RKO (cell line): Measurements from ENCODE around the gene DZIP1L.
"Not testable (repeated sequence)": the region's sequence is repeated elsewhere in the genome, so short reads cannot be mapped to it uniquely, and the experiment has no call there.

Experiments
- DNase-seq: peaks from one replicate; pipeline ENCODE4 v3.0.0-alpha.2; 2016; ENCODE audit warnings: low spot score

The DZIP1L gene

GRCh38 chr3:138114988-138115971, at the start of gene DZIP1L:
Gene DZIP1L, minus strand, starts transcription at chr3:138115608. Its CDS starts 11,637 bp downstream, at chr3:138103971.
- DNase-seq = peak; percentile 82

- DNase-seq = no peak
Observed at GRCh38 chr3:138165061-138165460, 49.7 kb upstream of the DZIP1L start.

GRCh38 chr3:138157743-138158142, 42.3 kb upstream of the DZIP1L start:
- DNase-seq = no peak

DNA sequence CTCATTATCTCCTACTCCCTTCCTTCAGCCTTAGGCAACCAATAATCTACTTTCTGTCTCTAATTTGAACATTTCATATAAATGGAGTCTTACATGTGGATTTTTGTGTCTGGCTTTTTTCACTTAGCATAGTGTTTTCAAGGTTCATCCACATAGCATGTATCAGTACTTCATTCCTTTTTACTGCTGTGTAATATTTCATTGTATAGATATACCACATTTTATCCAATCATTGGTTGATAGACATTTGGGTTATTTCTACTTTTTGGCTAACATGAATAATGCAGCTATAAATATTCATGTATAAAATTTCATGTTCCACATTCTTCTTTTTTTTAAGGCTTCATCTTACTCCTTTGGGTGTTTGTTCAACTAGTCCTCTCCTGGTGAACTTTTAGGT, 39.1 kb upstream of the DZIP1L start:
- no peak for DNase-seq

GRCh38 chr3:138148503-138148902, 33.1 kb upstream of the DZIP1L start:
- DNase-seq = peak; percentile 22

DNA sequence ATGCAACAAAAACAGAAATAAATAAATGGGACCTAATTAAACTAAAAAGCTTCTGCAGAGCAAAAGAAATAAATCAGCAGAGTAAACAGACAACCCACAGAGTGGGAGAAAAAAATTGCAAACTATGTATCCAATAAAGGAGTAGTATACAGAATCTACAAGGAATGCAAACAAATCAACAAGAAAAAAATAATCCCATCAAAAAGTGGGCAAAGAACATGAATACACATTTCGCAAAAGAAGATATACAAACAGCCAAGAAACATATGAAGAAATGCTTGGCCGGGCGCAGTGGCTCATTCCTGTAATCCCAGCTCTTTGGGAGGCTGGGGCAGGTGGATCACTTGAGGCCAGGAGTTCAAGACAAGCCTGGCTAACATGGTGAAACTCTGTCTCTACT, 26.8 kb upstream of the DZIP1L start:
- DNase-seq = not testable (repeated sequence)

DNA sequence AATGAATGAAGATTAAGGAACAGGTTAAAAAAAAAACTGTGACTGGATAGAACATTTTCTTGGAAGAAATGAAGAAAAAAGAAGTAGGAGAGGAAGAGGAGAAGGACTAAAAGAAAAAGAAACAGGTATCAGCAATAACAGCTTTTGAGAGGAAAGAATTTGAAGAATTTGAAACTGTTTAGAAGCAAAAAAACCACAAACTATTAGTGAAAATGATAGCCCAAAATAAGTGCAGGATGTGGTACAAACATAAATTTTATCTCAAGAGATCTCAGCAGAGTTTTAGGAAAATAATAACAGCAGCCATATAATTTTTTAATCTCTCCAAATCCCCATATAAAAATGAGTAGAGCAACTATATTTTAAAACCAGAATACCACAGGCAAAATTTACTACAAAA, 25.5 kb upstream of the DZIP1L start:
- DNase-seq = no peak

DNA sequence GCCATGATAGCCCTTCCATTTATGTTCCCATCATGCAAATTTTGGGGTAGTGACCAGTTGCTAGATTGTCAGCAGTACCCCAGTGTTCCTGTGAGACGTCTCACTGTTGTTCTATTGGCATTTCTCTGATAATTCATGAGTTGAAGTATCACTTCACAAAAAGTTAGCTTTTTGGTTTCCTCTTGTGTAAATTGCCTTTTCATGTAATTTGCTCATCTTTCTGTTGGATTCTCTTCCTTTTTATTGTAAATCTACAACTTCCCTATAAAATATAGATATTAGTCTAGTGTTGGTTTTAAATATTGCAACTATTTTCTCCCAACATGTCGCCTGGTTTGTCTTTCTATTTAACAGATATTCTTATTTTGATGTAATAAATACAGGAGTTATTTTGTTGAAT, 24.3 kb upstream of the DZIP1L start:
- no peak for DNase-seq

DNA sequence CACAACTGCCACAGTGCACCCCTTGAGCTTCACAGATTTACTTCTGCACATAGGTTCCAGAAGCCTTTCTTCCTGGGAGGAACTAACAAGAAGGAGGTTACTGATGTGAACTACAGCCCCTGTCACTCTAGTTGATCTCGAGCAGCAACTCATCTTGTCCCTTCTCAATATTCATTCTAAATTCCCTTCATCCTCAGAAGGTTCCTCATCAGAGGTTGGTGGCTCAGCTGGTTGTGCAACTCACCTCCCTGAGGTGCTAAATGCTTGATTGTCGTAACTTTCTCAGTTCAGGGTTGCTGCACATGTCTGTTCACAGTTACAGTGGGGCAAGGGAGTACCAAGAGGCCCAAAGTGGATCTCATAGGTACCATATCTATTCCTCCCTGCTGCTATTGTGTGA, 22.5 kb upstream of the DZIP1L start:
- DNase-seq = no peak

GRCh38 chr3:138136201-138136600, 20.8 kb upstream of the DZIP1L start:
- DNase-seq = no peak

- no peak for DNase-seq
Observed at GRCh38 chr3:138135833-138136194, 20.4 kb upstream of the DZIP1L start.

DNA sequence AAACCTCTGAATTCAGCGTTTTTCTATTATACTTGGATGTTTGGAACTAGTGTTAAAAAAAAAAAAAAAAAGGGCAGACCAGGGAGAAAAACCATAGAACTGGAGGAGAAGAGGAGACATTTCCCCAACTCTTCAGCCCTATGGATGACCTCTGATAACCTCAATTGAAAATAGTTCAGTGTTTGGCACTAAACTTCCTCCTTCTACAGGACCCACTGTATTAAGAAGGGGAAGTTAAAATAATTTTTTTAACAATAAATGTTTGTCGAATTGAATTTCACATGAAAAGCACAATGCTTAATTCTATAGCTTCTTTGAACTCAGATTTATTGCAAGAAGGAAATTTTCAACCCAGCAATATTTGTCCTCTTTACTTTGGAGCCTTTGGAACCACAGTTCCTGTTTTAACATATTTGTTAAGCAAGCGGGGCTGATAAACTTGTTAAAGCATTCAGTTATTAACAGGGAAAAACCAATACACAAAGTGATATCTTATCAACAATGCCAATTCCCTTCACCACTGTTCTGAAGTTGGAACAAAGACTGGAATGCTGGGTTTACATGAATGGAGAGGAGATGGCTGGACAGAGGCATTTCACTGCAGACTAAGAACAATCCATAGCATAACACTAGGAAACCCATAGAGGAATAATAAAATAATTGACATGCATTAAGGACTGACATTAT, 19.9 kb upstream of the DZIP1L start:
- no peak for DNase-seq

DNA sequence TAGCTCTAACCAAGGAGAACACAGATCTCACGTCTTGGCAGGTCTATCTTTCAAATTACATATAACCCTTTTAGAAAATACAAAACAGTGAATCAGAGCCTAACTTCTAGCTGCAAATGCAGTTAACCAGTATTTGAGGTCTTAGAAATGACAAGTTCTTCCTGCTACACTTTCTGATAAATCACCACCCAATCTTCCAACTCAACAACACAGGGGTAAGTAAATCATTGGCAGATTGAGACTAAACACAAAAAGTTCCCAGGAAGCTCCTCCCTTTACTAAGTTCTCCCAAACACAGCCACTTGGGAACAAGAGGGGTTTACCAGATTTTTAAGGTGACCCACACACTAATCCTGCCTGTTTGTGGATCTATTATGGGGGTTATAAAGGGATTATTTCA, 16.8 kb upstream of the DZIP1L start, which contains the start of gene A4GNT:
Gene A4GNT (minus strand): TSS at position 152 of the 400 bp plus-strand sequence. CDS start 1,134 bp downstream, outside the sequence.
- DNase-seq = no peak

- no peak for DNase-seq
Observed at GRCh38 chr3:138127636-138128365, 12.4 kb upstream of the DZIP1L start.

GRCh38 chr3:138125548-138126221, 10.3 kb upstream of the DZIP1L start:
- no peak for DNase-seq

GRCh38 chr3:138124706-138125355, 9.4 kb upstream of the DZIP1L start:
- no peak for DNase-seq

DNA sequence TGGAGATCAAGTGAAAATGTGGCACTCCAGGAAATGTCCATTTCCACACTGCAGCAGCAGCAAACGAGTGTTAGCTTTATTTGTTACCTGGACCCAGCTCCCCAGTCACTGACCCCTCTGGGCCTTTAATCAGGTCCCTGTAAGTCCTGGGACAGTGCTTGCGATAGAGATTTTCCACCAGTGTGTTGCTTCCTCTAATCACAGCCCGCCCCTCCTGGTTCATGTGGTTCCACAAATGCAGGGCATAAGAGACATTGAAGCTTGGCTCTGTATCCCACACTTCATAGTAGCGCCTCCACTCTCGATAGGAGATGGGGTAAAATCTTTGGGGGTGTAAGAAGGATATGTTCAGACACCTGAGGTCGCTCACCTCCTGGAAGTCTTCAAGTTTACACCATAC, 8.8 kb upstream of the DZIP1L start:
- no peak for DNase-seq

DNA sequence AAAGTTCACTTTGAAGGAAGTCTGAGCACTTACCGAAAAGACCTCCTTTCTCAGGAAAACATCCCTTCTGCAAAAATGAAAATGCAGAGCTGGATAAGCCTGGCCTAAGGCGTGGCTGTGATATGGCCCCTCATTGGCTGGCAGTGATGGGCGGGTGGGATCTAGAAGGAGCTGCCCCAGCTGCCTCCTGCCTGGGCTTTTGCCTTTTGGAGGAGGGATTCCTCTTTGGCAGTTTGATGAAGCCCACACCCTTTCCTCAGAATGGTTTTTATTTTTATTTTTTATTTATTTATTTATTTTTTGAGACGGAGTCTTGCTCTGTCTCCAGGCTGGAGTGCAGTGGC, 4.0 kb upstream of the DZIP1L start:
- DNase-seq = no peak

DNA sequence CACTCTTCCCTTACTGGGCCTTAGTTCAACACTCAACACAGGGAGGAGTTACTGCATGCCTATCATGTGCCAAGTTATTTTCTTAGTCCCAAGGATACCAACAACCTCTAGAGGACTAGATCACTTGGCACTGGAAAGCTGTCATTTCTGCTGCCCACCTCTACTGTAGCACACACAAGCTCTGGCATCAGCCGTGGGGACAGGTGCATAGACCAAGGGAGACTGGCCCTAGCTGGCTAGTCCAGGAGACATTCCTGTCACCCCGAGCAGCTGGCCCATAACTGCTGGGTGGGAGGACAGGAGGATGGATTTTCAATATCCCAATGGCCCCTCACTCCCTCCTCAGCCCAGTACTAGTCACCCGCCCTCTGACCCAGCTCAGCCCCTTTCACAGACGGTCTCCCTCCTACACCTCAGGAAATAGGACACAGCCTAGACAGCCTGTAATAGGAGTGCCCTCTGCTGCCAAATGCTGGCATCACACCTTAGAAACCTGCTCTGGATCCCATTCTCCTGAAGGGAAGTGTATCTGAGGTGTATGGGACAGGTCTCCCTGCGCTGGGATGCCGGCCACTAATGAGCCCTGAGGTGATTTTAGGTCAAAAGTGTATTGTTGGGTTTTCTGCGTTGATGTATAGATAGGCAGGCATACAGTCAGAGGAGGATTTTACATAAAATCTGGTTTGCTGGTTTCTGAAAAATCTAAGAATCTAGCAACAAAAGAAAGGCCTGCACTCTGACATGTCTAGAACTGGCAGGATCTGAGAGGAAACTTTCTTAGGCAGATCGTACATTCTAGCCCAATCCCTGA, 3.4 kb upstream of the DZIP1L start:
- DNase-seq = peak; percentile 77

DNA sequence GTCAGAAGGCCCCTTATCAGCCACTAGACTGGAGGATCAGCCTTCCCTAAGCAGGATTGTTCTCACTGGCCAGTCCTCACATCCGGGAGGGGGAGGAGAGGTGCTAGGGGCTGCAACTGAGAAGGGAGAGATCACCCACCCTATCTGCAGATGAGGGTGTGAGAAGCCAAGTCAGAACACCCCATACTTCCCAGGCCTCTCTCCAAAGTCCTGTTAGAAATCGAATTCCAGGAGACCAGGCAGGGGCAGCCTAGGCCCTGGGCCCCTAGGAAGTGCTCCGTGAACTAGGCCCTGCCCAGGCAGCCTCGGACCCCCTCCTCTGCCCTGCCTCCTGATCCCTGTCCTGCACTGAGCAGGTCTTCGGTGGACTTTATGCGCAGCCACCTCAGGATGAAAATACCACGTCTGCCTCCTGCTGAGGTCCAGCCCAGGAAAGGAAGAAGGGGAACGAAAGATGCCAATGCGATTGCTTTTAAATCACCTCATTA, 933 bp downstream of the DZIP1L start:
- peak; percentile 70 for DNase-seq
